Lower leg skin (tissue), 3 donors: ENCODE measurements around the gene EPB42.

Source experiments
- POLR2A ChIP-seq, 2 donors: fragments of 450-650 bp; IDR thresholded peaks; one replicate each; pipeline ENCODE4 v1.6.1; 2016 to 2017; ENCODE audit warnings: antibody characterized with exemption in 2 of 2, mild to moderate bottlenecking in 1 of 2, moderate library complexity in 1 of 2
- TF ChIP-seq, protein P1 (sequence below), 3 donors: fragments of 450-650 bp; IDR thresholded peaks; one replicate each; pipeline ENCODE4 v1.5.1; 2016; ENCODE audit warnings: antibody characterized with exemption in 3 of 3, mild to moderate bottlenecking in 3 of 3, moderate library complexity in 2 of 3

- TF ChIP-seq, protein P1, sequence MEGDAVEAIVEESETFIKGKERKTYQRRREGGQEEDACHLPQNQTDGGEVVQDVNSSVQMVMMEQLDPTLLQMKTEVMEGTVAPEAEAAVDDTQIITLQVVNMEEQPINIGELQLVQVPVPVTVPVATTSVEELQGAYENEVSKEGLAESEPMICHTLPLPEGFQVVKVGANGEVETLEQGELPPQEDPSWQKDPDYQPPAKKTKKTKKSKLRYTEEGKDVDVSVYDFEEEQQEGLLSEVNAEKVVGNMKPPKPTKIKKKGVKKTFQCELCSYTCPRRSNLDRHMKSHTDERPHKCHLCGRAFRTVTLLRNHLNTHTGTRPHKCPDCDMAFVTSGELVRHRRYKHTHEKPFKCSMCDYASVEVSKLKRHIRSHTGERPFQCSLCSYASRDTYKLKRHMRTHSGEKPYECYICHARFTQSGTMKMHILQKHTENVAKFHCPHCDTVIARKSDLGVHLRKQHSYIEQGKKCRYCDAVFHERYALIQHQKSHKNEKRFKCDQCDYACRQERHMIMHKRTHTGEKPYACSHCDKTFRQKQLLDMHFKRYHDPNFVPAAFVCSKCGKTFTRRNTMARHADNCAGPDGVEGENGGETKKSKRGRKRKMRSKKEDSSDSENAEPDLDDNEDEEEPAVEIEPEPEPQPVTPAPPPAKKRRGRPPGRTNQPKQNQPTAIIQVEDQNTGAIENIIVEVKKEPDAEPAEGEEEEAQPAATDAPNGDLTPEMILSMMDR (IDR thresholded peaks at IDR 0.05), result no peak
- no peak for TF ChIP-seq POLR2A (IDR thresholded peaks at IDR 0.05)
These were observed 28.9 kb upstream of the EPB42 start for GRCh38 chr15:43249699-43250203.
